WTC11 (cell line): ENCODE data around the gene CAST. TPM values are rescaled to one million over a fixed set of nuclear protein-coding genes. Genes with fewer than 3 reads are reported as not detected.

Experiments used
- ATAC-seq: fragments of 200-7000 bp; cut with Tn5 transposase; 2 replicates; pipeline ENCODE4 v1.10.0; 2021; ENCODE audit warnings: mild to moderate bottlenecking, moderate library complexity
- CTCF ChIA-PET: fragments of 300-600 bp; sonication (Branson Sonifier 250); formaldehyde crosslinking; loops from one replicate; lab custom pipeline; 2021; ENCODE audit warnings: antibody characterized with exemption; lab: Charles Lee
- POLR2A ChIA-PET: fragments of 350-600 bp; sonication (Branson Sonifier 250); formaldehyde crosslinking; loops from one replicate; lab custom pipeline; 2021; ENCODE audit warnings: antibody characterized with exemption; lab: Charles Lee
- DNase-seq: peaks from one replicate; pipeline ENCODE4 v3.0.0; 2021; ENCODE audit warnings: low spot score
- H3K27ac Mint-ChIP-seq: 2 replicates; pipeline ENCODE4 v1.8.0; 2021; ENCODE audit warnings: mixed read lengths
- H3K27me3 Mint-ChIP-seq: 2 replicates; pipeline ENCODE4 v1.8.0; 2021; ENCODE audit warnings: low read depth, mild to moderate bottlenecking, moderate library complexity, mixed read lengths
- H3K36me3 Mint-ChIP-seq: 2 replicates; pipeline ENCODE4 v1.8.0; 2021; ENCODE audit warnings: mixed read lengths
- H3K4me1 Mint-ChIP-seq: 2 replicates; pipeline ENCODE4 v1.8.0; 2022; ENCODE audit warnings: mixed read lengths
- H3K4me3 Mint-ChIP-seq: 2 replicates; pipeline ENCODE4 v1.8.0; 2021; ENCODE audit warnings: mild to moderate bottlenecking, moderate library complexity, mixed read lengths
- H3K9me3 Mint-ChIP-seq: 2 replicates; pipeline ENCODE4 v1.8.0; 2021; ENCODE audit warnings: mixed read lengths
- CREM ChIP-seq: sonication (generic); formaldehyde crosslinking; IDR thresholded peaks from 2 replicates; pipeline ENCODE4 v1.8.1; 2022; ENCODE audit warnings: mild to moderate bottlenecking, missing genetic modification reagents, moderate library complexity
- E2F4 ChIP-seq: sonication (generic); formaldehyde crosslinking; IDR thresholded peaks from 2 replicates; pipeline ENCODE4 v1.8.1; 2022; ENCODE audit warnings: low read depth, mild to moderate bottlenecking, moderate library complexity, missing genetic modification reagents, borderline replicate concordance
- ETV6 ChIP-seq: sonication (generic); formaldehyde crosslinking; IDR thresholded peaks from 2 replicates; pipeline ENCODE4 v1.8.1; 2022; ENCODE audit warnings: mild to moderate bottlenecking, missing genetic modification reagents
- HMGXB4 ChIP-seq: sonication (generic); formaldehyde crosslinking; IDR thresholded peaks from 2 replicates; pipeline ENCODE4 v1.8.1; 2023; ENCODE audit warnings: mild to moderate bottlenecking, moderate library complexity, missing genetic modification reagents
- JAZF1 ChIP-seq: fragments of 250-450 bp; sonication (Bioruptor Pico); IDR thresholded peaks from 2 replicates; pipeline ENCODE4 v1.9.0; 2021; ENCODE audit warnings: moderate library complexity, mild to moderate bottlenecking, inconsistent platforms
- NR1H2 ChIP-seq: sonication (generic); formaldehyde crosslinking; IDR thresholded peaks from 2 replicates; pipeline ENCODE4 v1.9.0; 2021; ENCODE audit warnings: mild to moderate bottlenecking, moderate library complexity, missing genetic modification reagents
- PRRX2 ChIP-seq: fragments of 250-450 bp; sonication (Bioruptor Pico); IDR thresholded peaks from 2 replicates; pipeline ENCODE4 v1.8.0; 2021; ENCODE audit warnings: mild to moderate bottlenecking
- TCF7 ChIP-seq: sonication (generic); formaldehyde crosslinking; IDR thresholded peaks from 2 replicates; pipeline ENCODE4 v1.8.0; 2022; ENCODE audit warnings: mild to moderate bottlenecking, low read depth, missing genetic modification reagents, moderate library complexity
- TEAD4 ChIP-seq: sonication (generic); formaldehyde crosslinking; IDR thresholded peaks from 2 replicates; pipeline ENCODE4 v1.8.0; 2022; ENCODE audit warnings: mild to moderate bottlenecking, missing genetic modification reagents
- ZBTB21 ChIP-seq: sonication (generic); formaldehyde crosslinking; IDR thresholded peaks from 2 replicates; pipeline ENCODE4 v1.8.1; 2023; ENCODE audit warnings: mild to moderate bottlenecking, missing genetic modification reagents, borderline replicate concordance
- ZNF317 ChIP-seq: sonication (generic); formaldehyde crosslinking; IDR thresholded peaks from 2 replicates; pipeline ENCODE4 v1.8.1; 2023; ENCODE audit warnings: low read depth, mild to moderate bottlenecking, moderate library complexity, missing genetic modification reagents, borderline replicate concordance
- ZNF396 ChIP-seq: fragments of 250-450 bp; sonication (Bioruptor Pico); IDR thresholded peaks from 2 replicates; pipeline ENCODE4 v1.8.0; 2021; ENCODE audit warnings: mild to moderate bottlenecking, moderate library complexity, borderline replicate concordance
- ZNF423 ChIP-seq: fragments of 250-450 bp; sonication (Bioruptor Pico); IDR thresholded peaks from 2 replicates; pipeline ENCODE4 v2.1.2; 2022; ENCODE audit warnings: mild to moderate bottlenecking, moderate library complexity
- total RNA-seq: library from RNA; stranded (reverse); gene quantifications from 3 replicates; pipeline ENCODE4 v1.2.3, GENCODE V29; 2021
- TF ChIP-seq, protein P1 (sequence below): sonication (generic); formaldehyde crosslinking; conservative IDR thresholded peaks from 2 replicates; pipeline ENCODE4 v1.8.1; 2023; ENCODE audit warnings: mild to moderate bottlenecking, low read depth, missing genetic modification reagents, moderate library complexity
- TF ChIP-seq, protein P2 (sequence below): sonication (generic); formaldehyde crosslinking; IDR thresholded peaks from 2 replicates; pipeline ENCODE4 v1.8.0; 2022; ENCODE audit warnings: mild to moderate bottlenecking, missing genetic modification reagents
- TF ChIP-seq, protein P3 (sequence below): sonication (generic); formaldehyde crosslinking; conservative IDR thresholded peaks from 2 replicates; pipeline ENCODE4 v1.8.1; 2022; ENCODE audit warnings: mild to moderate bottlenecking, missing genetic modification reagents
- TF ChIP-seq, protein P4 (sequence below): fragments of 200-600 bp; IDR thresholded peaks from 2 replicates; pipeline ENCODE4 v1.8.0; 2022; ENCODE audit warnings: antibody characterized with exemption

CAST gene
- total RNA-seq, 1 experiment from 2014 or later, result 40.0 TPM

DNA sequence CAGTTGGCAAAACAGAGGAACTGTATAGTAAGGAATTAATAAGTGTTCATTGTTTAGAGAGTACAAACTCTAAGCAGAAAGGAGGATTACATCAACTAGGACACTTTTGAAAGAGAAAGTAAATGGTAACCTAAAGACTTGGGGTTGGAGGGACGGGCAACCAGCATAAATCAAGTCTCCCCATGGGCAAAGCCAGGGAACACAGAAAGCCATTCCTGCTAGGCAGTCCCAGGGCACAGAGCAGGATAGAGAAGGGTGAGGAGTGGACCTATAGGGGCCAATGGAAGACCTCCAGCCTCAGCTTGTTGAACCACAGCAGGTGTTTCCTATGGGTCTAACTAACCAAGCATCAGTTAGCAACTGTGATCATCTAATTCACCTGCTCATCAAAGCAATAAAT is 154.8 kb downstream of the CAST start:
- Mint-ChIP-seq H3K27ac (no peak overlapping the region; the same call in 1 of the 2 replicates), H3K4me1 (peaks cover 29% of the 10 kb centered on the region), H3K27me3 (no peaks in the 10 kb centered on the region), H3K36me3 (no peaks in the 10 kb centered on the region), H3K9me3 (no peaks in the 10 kb centered on the region), H3K4me3 (no peak overlapping the region)
- no peak for DNase-seq
- ChIA-PET CTCF (interaction anchor here (0.9 to 1.4 kb wide), 2 partner anchors 9 to 64 kb away, joined by 3 to 5 read pairs; partner anchors contain the start of gene ERAP1), POLR2A (interaction anchor here (2.9 kb wide), 1 partner anchor 9 kb away, joined by 8 read pairs; the partner anchor contains the start of gene ERAP1)
- ATAC-seq, result no peak
- TF ChIP-seq NR1H2 (CRISPR knock-in tag) (no peak), ZNF396 (CRISPR knock-in tag) (no peak), HMGXB4 (CRISPR knock-in tag) (no peak), PRRX2 (CRISPR knock-in tag) (no peak), ZBTB21 (CRISPR knock-in tag) (no peak), ZNF423 (CRISPR knock-in tag) (no peak), ZNF317 (no peak), TCF7 (CRISPR knock-in tag) (no peak), JAZF1 (CRISPR knock-in tag) (no peak), TEAD4 (no peak)
- TF ChIP-seq, protein P1, sequence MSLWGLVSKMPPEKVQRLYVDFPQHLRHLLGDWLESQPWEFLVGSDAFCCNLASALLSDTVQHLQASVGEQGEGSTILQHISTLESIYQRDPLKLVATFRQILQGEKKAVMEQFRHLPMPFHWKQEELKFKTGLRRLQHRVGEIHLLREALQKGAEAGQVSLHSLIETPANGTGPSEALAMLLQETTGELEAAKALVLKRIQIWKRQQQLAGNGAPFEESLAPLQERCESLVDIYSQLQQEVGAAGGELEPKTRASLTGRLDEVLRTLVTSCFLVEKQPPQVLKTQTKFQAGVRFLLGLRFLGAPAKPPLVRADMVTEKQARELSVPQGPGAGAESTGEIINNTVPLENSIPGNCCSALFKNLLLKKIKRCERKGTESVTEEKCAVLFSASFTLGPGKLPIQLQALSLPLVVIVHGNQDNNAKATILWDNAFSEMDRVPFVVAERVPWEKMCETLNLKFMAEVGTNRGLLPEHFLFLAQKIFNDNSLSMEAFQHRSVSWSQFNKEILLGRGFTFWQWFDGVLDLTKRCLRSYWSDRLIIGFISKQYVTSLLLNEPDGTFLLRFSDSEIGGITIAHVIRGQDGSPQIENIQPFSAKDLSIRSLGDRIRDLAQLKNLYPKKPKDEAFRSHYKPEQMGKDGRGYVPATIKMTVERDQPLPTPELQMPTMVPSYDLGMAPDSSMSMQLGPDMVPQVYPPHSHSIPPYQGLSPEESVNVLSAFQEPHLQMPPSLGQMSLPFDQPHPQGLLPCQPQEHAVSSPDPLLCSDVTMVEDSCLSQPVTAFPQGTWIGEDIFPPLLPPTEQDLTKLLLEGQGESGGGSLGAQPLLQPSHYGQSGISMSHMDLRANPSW, result no peak
- TF ChIP-seq, protein P2, sequence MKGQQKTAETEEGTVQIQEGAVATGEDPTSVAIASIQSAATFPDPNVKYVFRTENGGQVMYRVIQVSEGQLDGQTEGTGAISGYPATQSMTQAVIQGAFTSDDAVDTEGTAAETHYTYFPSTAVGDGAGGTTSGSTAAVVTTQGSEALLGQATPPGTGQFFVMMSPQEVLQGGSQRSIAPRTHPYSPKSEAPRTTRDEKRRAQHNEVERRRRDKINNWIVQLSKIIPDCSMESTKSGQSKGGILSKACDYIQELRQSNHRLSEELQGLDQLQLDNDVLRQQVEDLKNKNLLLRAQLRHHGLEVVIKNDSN, result no peak
- TF ChIP-seq, protein P3, sequence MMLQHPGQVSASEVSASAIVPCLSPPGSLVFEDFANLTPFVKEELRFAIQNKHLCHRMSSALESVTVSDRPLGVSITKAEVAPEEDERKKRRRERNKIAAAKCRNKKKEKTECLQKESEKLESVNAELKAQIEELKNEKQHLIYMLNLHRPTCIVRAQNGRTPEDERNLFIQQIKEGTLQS (CRISPR knock-in tag), result no peak
- TF ChIP-seq, protein P4, sequence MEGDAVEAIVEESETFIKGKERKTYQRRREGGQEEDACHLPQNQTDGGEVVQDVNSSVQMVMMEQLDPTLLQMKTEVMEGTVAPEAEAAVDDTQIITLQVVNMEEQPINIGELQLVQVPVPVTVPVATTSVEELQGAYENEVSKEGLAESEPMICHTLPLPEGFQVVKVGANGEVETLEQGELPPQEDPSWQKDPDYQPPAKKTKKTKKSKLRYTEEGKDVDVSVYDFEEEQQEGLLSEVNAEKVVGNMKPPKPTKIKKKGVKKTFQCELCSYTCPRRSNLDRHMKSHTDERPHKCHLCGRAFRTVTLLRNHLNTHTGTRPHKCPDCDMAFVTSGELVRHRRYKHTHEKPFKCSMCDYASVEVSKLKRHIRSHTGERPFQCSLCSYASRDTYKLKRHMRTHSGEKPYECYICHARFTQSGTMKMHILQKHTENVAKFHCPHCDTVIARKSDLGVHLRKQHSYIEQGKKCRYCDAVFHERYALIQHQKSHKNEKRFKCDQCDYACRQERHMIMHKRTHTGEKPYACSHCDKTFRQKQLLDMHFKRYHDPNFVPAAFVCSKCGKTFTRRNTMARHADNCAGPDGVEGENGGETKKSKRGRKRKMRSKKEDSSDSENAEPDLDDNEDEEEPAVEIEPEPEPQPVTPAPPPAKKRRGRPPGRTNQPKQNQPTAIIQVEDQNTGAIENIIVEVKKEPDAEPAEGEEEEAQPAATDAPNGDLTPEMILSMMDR, result no peak

GRCh38 chr5:96817506-96817905 is 155.3 kb downstream of the CAST start:
- POLR2A ChIA-PET, result interaction anchor here (2.9 kb wide), 1 partner anchor 10 kb away, joined by 8 read pairs; the partner anchor contains the start of gene ERAP1
- Mint-ChIP-seq H3K36me3 (no peaks in the 10 kb centered on the region), H3K9me3 (no peaks in the 10 kb centered on the region), H3K27ac (no peak overlapping the region), H3K4me1 (peaks cover 30% of the 10 kb centered on the region), H3K4me3 (no peak overlapping the region), H3K27me3 (no peaks in the 10 kb centered on the region)
- ATAC-seq (no peak), DNase-seq (no peak)
- CTCF ChIA-PET, result interaction anchor here (0.9 kb wide), 1 partner anchor 10 kb away, joined by 3 read pairs; the partner anchor contains the start of gene ERAP1
- TF ChIP-seq E2F4 (no peak), CREM (no peak), TEAD4 (no peak), ETV6 (CRISPR knock-in tag) (no peak), ZBTB21 (CRISPR knock-in tag) (no peak), ZNF317 (no peak)
